Measurements from ENCODE around the gene ABHD2. TPM values are rescaled to one million over a fixed set of nuclear protein-coding genes. Genes with fewer than 3 reads are reported as not detected.

Gene ABHD2
- total RNA-seq, 1 experiment from 2014 or later = 15.6 TPM

DNA sequence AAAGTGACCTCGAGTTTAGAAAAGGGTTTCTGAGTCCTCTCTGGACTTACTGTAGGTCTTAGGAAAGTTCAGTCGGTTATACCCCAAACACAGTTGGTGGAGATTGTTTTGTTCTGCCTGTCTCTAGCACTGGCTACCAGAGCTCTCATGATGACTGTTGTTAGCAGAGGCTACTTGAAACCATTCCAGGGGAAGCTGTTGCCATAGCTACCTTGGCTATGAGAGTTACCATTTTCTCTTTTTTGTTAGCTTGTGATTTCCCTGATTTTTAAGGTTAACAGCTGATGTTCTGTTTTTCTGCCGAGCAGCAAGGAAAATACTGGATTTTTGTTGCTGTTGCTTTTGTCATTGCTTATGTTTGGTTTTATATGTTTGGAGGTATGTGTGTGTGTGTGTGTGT is 26.7 kb downstream of the ABHD2 start:
- H2BK12ac ChIP-seq (ENCODE audit: insufficient read length, low read depth, low read length) = no peak overlapping the region
- H2BK15ac ChIP-seq (ENCODE audit: low read depth, low read length) = no peak overlapping the region
- peak overlapping the region; percentile 88 for H3K27ac ChIP-seq (ENCODE audit: insufficient read length, low read depth, low read length)
- no peak overlapping the region for H3K18ac ChIP-seq (ENCODE audit: insufficient read length, low read depth, low read length)
- peak overlapping the region; percentile 21 for H2BK5ac ChIP-seq (ENCODE audit: insufficient read length, low read length)
- H2BK20ac ChIP-seq (ENCODE audit: low read depth, low read length, poor library complexity, severe bottlenecking) = no peak overlapping the region
- TF ChIP-seq, protein P1, sequence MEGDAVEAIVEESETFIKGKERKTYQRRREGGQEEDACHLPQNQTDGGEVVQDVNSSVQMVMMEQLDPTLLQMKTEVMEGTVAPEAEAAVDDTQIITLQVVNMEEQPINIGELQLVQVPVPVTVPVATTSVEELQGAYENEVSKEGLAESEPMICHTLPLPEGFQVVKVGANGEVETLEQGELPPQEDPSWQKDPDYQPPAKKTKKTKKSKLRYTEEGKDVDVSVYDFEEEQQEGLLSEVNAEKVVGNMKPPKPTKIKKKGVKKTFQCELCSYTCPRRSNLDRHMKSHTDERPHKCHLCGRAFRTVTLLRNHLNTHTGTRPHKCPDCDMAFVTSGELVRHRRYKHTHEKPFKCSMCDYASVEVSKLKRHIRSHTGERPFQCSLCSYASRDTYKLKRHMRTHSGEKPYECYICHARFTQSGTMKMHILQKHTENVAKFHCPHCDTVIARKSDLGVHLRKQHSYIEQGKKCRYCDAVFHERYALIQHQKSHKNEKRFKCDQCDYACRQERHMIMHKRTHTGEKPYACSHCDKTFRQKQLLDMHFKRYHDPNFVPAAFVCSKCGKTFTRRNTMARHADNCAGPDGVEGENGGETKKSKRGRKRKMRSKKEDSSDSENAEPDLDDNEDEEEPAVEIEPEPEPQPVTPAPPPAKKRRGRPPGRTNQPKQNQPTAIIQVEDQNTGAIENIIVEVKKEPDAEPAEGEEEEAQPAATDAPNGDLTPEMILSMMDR (conservative IDR thresholded peaks at IDR 0.05) = no peak
- H3K27me3 ChIP-seq (ENCODE audit: insufficient read depth, low read length) = no peaks in the 10 kb centered on the region
- H3K79me1 ChIP-seq (ENCODE audit: insufficient read depth, low read depth, low read length, poor library complexity, severe bottlenecking) = no peaks in the 10 kb centered on the region
- H3K23me2 ChIP-seq (ENCODE audit: insufficient read length, low read depth, low read length, poor library complexity, severe bottlenecking) = no peaks in the 10 kb centered on the region
- H3K14ac ChIP-seq (ENCODE audit: insufficient read depth, low read length) = no peak overlapping the region
- no peaks in the 10 kb centered on the region for H4K20me1 ChIP-seq (ENCODE audit: control insufficient read depth, insufficient read depth, insufficient read length)
- no peak overlapping the region for H3K23ac ChIP-seq (ENCODE audit: insufficient read length, low read depth, low read length)
- DNase-seq = no peak
- WGBS (ENCODE audit: extremely low coverage, insufficient read length, low lambda C conversion rate) = no CpG with 5 or more reads among the region's 3 CpGs
- no peak overlapping the region for H2BK120ac ChIP-seq (ENCODE audit: low read depth, low read length, poor library complexity, severe bottlenecking)
- H3K27ac Mint-ChIP-seq = peak overlapping the region; percentile 69 to 99 (median 97); a peak in 6 of 7 replicates
- no peaks in the 10 kb centered on the region for H3K9me3 Mint-ChIP-seq
- H3K36me3 Mint-ChIP-seq (ENCODE audit: insufficient read depth in 1 of 3, low read depth in 3 of 3) = peaks cover 0 to 22% (median 17%) of the 10 kb centered on the region in 3 experiments; a peak in 5 of 7 replicates
- no peaks in the 10 kb centered on the region for H3K9me3 ChIP-seq (ENCODE audit: control insufficient read depth, low read depth, low read length)
- no peaks in the 10 kb centered on the region for H3K79me2 ChIP-seq (ENCODE audit: insufficient read depth, low read length)
- peaks cover 7% of the 10 kb centered on the region; the same call in 1 of the 2 replicates for H3K4me1 ChIP-seq (ENCODE audit: insufficient read depth, low read length)
- no peak overlapping the region for H2AK5ac ChIP-seq (ENCODE audit: insufficient read length, low read length)
- no peak overlapping the region for H3K9ac ChIP-seq (ENCODE audit: extremely low read depth, insufficient read length, low read length)
- no peak overlapping the region for H4K91ac ChIP-seq (ENCODE audit: insufficient read length, low read depth, low read length)
- no peak overlapping the region for H3T11ph ChIP-seq (ENCODE audit: low read length)
- no peak overlapping the region for H3K4ac ChIP-seq (ENCODE audit: low read depth, low read length)
- H4K8ac ChIP-seq (replicated peaks; ENCODE audit: insufficient read length, low read depth, low read length) = no peak overlapping the region
- H4K5ac ChIP-seq (ENCODE audit: insufficient read length, low read depth, low read length) = no peak overlapping the region
- H3K4me1 Mint-ChIP-seq = peaks cover 27 to 67% of the 10 kb centered on the region in 2 experiments
- H3K4me2 ChIP-seq (ENCODE audit: insufficient read depth, insufficient read length, low read length) = no peak overlapping the region
- no peak overlapping the region for H2AFZ ChIP-seq (ENCODE audit: low read length)
- H3K4me3 Mint-ChIP-seq = peak overlapping the region in 1 of 2 experiments; percentile 68; a peak in 2 of 5 replicates
- H3K56ac ChIP-seq (ENCODE audit: insufficient read length, low read depth, low read length) = no peak overlapping the region
- H3K27me3 Mint-ChIP-seq (ENCODE audit: low read depth) = no peaks in the 10 kb centered on the region
